ENCODE data around the gene LIPT1. TPM values are rescaled to one million over a fixed set of nuclear protein-coding genes. Genes with fewer than 3 reads are reported as not detected.
"Not testable (repeated sequence)": the region's sequence is repeated elsewhere in the genome, so short reads cannot be mapped to it uniquely, and the experiment has no call there.

The LIPT1 gene
- total RNA-seq, 1 donor from 2014 or later, result 8.0 TPM

DNA sequence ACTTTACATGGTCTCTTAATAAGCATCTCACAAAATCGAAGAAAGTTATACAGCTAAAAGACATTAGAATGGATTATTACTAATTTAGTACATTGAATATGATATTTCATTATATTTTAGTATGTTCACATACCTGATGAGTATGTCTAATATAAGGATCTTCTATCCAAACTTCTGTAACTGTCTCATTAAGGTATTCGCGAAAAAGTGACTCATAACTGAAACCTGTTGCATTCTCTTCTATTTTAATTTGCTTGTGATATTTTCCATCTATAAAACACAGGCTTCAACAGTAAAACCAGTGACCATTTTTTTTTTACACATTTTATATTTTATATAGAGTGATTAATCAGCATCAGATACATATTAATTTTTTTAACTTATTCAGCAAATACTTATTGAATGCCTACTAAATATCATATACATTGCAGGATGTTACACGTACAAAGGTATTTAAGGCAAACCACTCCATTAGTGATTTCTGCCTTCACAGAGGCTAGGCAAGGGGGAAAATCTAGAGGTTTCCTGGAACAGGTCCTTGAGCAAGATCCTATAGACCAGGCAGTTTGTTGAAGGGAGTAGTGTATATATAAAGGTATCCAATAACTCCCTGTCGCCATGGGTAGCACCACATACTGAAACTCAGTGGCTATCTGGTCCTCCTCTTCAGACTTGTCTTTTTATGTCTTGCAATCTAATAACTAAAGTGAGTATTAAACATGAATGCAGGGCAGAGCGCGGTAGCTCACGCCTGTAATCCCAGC, 16.8 kb downstream of the LIPT1 start:
- intact Hi-C loops (cut with micrococcal nuclease), result no loop called here

DNA sequence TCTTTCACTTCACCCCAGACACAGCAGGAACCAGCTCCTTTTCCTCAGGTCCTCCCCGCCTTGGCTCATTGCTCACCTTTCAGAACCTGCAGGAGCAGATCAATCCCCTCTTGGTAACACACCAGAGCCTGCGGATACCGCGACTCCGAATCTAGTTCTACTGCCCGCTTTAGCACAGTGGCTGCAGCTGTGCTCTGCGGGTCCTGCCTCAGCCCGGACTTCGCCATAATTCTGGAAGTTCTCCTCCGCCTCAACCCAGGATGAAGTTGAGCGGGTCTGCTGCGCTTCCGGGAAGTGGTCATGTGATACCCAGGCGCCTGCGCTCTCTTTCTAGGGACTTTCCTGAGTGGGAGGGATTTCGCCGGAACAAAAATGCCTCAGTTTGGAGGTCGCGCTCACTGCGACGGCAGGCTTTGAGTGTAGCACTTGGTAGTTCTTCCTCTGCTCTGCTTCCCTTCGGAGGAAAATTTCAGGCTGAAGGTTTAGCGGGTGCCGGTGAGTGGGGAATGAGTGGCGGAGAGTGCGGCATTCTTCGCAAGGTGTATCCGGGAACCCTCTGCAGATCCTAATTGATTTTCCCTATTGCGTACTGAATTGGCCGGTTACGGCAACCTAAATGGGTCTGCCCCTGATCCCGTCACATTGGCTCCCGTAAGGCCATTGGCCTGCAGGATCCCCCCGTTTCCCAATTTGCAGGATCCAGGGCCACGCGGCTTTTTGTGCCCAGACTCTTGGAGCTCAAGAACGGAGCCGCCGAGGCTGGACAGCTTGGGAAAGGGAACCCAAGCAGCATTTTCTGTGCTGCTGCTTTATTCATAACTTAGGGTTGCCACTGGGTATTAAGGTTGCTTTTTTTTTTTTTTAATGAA, 26.2 kb downstream of the LIPT1 start, which contains the start of the genes MITD1 and MRPL30:
Gene MITD1 (minus strand): TSS at position 304 of the 869 bp plus-strand sequence. CDS start 77 bp downstream, at position 227.
Gene MRPL30 (plus strand): TSS at position 430 of the 869 bp plus-strand sequence. CDS start 5,020 bp downstream, outside the sequence.
- intact Hi-C loops (cut with micrococcal nuclease), result loop anchor here (1.0 kb wide), 4 partner anchors 26 to 309 kb away; partner anchors contain the start of genes C2orf15, REV1 and TXNDC9

DNA sequence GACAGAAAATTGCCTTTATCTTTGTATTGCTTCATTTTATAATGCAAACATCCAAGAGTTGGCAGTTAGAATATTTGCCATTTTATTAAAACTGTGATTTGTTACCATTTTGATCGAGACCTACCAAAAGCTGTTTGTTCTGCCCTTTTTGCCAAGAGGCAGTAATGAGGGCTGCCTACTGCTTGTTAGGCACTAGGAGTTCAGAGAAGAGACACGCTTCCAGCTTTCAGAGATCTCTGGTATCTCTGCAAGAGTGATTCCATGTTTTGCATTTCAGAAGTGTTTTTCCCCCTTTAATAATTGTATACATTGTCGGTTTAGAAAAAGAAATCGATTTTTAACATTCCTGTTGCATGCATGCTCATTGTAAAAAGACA, 26.8 kb downstream of the LIPT1 start:
- intact Hi-C loops (cut with micrococcal nuclease), result loop anchor here (1.0 kb wide), 4 partner anchors 26 to 309 kb away; partner anchors contain the start of genes C2orf15, REV1 and TXNDC9

DNA sequence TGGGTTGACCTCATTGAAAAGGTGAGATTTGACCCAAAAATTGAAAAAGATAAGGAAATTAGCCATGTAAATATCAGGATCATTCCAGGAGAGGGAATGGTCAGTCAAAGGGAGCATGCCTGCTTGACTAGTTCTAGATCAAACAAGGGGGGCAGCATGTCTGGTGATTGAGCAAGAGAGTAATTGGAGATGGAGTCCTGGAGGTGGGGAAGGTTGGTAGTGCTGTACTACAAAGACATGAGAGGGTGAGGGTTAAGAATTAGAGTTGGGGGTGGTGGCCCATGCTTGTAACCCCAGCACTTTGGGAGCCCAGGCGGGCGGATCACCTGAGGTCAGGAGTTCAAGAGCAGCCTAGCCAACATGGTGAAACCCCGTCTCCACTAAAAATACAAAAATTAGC, 28.3 kb downstream of the LIPT1 start:
- intact Hi-C loops (cut with micrococcal nuclease), result no loop called here

DNA sequence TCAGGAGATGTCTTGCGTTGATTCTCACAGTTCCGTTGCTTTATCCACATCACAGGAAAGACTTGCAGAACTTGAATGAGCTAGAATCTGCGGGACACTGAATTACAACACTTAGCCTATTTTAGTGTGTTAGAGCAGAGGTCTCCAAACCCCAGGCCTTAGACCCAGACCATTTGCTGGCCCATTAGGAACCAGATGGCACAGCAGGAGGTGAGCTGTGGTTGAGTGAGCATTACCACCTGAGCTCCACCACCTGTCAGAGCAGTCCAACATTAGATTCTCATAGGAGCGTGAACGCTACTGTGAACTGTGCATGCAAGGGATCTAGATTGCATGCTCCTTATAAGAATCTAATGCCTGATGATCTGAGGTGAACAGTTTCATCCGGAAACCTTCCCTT, 30.0 kb downstream of the LIPT1 start:
- intact Hi-C loops (cut with micrococcal nuclease), result no loop called here

DNA sequence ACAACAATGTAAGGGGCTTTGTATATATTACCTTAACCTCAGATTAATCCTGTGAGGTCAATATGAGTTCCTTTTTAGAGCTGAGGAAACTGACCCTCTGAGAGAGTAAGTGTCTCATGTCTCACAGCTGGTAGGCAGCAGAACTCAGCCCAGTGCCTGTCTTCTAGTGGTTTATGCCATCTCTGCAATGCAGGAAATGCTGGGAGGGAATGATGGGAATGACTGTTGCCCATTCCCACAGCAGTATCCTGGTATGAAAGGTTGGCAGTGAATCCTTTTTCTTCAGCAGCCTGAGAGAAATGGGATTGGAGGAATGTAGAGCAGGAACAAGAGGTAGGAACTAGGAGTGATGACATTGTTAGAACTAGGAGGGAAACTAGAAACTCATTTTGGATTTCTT, 32.2 kb downstream of the LIPT1 start:
- intact Hi-C loops (cut with micrococcal nuclease), result no loop called here

DNA sequence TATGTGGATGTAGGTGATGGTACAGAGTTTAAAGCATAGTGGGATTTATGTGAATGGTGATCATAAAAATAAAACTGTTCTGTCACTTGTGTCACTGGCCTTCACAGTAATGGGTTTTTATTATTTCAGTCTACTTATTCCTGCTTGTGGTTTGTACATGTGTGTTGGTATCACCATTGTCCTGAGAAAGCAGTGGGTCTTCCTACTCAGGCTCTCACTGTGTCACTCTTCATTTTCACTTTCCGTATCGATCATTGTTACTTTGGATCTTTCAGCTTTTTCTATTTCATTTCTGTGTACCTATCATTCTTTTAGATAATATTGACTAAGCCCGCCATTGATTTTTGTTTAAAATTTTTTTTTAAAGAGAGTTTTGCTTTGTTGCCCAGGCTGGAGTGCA, 33.6 kb downstream of the LIPT1 start:
- intact Hi-C loops (cut with micrococcal nuclease), result no loop called here

DNA sequence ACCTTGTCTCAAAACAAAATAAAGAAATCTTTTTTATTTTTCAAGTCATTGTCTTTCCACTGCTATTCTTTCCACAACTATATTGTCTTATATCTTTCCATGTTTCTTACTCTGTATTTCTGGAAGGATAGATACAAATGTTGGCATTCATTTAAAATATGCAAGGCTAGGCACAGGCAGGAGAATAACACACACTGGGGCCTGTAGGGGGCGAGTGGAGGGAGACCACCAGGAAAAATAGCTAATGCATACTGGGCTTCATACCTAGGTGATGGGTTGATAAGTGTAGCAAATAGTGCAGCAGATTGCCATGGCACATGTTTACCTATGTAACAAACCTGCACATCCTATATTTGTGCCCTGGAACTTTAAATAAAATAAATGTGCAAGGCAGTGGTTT, 35.8 kb downstream of the LIPT1 start:
- intact Hi-C loops (cut with micrococcal nuclease), result no loop called here

DNA sequence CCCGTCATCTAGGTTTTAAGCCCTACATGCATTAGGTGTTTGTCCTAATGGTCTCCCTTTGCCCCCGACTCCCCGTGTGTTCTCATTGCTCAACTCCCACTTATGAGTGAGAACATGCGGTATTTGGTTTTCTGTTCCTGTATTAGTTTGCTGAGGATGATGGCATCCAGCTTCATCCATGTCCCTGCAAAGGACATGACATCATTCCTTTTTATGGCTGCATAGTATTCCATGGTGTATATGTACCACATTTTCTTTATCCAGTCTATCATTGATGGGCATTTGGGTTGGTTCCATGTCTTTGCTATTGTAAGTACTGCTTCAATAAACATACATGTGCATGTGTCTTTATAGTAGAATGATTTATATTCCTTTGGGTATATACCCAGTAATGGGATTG, 37.6 kb downstream of the LIPT1 start:
- intact Hi-C loops (cut with micrococcal nuclease), result not testable (repeated sequence)

DNA sequence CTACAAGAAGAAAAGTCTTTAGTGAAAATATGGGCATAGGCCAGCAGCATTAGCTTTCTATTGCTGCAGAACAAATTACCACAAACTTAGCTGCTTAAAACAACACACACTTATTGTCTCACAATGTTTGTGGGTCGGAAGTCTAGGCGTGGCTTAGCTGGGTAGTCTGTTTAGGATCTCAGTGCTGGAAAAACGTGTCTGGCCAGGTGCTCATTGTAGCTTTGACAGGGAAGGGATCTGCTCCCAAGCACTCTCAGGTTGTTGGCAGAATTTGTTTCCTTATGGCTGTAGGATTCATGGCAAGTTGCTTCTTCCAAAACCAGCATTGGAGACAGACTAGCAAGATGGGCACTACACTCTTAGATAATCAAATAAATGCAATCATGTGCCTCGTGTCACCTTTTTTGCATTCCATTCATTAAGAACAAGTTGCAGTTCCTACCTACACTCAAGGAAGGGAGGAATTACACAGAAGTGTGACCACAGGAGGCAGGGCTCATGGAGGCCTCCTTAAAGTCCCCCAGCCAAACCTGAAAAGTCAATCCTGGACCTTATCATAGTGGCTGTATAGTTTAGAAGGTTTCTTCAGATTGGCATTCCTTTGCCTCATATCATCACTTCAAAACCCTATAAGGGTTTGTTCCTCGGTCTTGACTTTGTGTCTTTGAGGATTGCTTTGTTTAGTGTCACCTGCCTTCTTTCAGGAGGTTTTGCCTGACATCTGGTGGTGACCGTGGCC, 43.5 kb downstream of the LIPT1 start:
- intact Hi-C loops (cut with micrococcal nuclease), result no loop called here

DNA sequence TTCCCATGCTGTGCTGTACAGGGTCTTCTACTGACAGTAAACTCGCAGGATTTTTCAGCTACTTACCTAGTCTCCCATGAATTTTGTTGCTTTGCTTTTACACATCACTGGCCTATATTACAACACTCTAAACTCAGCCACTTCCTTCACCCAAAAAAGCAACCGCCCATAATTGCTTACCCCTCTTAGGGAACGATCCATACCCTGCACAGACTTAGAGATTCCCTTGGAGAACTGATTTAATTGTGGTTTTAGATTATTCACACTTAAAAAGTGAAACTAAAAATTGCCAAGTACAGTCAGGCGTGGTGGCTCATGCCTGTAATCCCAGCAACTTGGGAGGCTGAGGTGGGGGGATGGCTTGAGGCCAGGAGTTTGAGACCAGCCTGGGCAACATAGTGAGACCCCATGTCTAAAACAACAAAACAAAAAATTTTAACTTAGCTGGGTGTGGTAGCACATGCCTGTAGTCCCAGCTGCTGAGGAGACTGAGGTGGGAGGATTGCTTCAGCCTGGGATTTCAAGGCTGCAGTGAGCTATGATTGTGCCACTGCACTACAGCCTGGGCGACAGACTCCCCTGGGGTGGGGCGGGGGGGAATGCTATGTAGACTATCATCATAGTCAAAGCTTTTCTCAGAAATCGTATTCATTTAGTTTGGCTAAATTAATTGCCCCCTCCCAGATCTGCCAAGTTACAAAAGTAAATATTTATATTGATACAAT, 45.5 kb downstream of the LIPT1 start:
- intact Hi-C loops (cut with micrococcal nuclease), result no loop called here

DNA sequence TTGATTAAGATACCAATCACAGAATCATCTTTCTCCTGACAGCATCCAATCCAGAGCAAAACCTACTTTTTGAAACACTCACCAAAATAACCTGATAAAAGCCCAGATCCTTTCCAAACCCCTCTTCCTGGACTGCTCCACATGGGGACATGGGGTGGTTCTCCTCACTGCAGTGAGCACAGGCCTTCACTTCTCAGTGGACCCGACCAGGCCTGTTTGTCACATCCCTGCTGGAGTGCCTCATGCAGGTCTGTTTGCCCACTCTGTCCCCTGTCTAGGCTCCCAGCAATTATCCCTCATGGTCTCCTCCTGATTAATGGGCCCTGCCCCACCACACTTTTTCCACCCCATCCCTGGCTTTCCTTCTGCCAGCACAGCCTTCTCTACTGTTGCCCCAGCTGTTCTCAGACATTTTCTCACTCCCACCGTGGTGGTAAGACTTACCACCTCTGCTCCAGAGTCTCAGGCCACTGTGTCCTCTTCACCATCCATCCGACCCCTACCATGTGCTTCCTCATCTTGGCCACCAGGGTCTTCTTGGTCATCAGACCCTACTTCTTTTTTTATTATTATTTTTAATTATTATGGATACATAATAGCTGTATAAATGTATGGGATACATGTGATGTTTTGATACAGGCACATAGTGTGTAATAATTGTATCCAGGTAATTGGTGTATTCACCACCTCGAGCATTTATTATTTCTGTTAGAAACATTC, 47.4 kb downstream of the LIPT1 start:
- intact Hi-C loops (cut with micrococcal nuclease), result no loop called here

DNA sequence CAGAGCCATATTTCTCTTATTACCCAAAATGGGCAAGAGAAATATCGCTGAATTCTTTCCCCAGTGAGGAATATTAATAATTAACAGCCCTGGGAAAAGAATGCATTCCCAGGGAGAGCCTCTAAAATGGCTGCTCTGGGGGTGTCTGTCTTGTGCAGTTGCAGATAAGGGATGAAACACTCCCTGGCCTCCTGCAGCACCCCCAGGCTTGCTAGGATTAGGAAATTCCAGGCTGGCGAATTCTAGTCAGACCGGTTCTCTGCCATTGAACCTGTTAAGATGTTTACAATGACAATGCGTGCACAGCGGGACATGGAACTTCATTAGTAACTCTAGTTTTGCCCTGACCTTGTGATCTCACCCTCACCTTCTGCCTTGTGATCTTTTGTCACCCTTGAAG, 50.7 kb downstream of the LIPT1 start:
- intact Hi-C loops (cut with micrococcal nuclease), result no loop called here

Other genes starting within 250 kb of the LIPT1 start
- 0.41 and 0.48 TPM in 2 replicates for gene CRACDL, start 218.7 kb upstream of the LIPT1 start, total RNA-seq
- 0.20 and 0.34 TPM in 2 replicates for gene C2orf15, start 13.3 kb upstream of the LIPT1 start, total RNA-seq
- gene TSGA10, start within 50 bp of the LIPT1 start, total RNA-seq, result 2.5 and 3.5 TPM in 2 replicates
- gene MITD1, start 26.1 kb downstream of the LIPT1 start, total RNA-seq, result 61.2 and 63.4 TPM in 2 replicates
- gene MRPL30, start 26.2 kb downstream of the LIPT1 start, total RNA-seq, result 22.3 and 24.0 TPM in 2 replicates
- not detected in 2 replicates for gene LYG2, start 100.7 kb downstream of the LIPT1 start, total RNA-seq
- 2.1 and 2.4 TPM in 2 replicates for gene LYG1, start 146.2 kb downstream of the LIPT1 start, total RNA-seq
- gene TXNDC9, start 181.4 kb downstream of the LIPT1 start, total RNA-seq, result 33.3 and 33.6 TPM in 2 replicates
- 56.2 and 58.1 TPM in 2 replicates for gene EIF5B, start 182.4 kb downstream of the LIPT1 start, total RNA-seq

All from T-helper 2 cell treated with Interferon-gamma antibody and Interleukin-4, amounts not matched to agents 100 ng/mL and 5 ng/mL, for 36 hours (primary cell).